Subcutaneous abdominal adipose tissue (tissue), 5 donors: Measurements from ENCODE around the gene CCDC30.

Experiments
- H3K27ac ChIP-seq: one replicate; pipeline ENCODE4 v1.7.0; 2013; ENCODE audit warnings: low read depth, mild to moderate bottlenecking, inconsistent platforms, low read length, moderate library complexity
- H3K27me3 ChIP-seq, 5 donors: one replicate each; pipeline ENCODE4 v1.7.0; 2013; ENCODE audit warnings: low read length in 5 of 5, inconsistent platforms in 1 of 5; ENCODE audit not compliant: control insufficient read depth in 5 of 5, insufficient read depth in 4 of 5
- H3K36me3 ChIP-seq, 5 donors: one replicate each; pipeline ENCODE4 v1.7.0; 2013; ENCODE audit warnings: low read length in 5 of 5; ENCODE audit not compliant: control insufficient read depth in 5 of 5, insufficient read depth in 5 of 5
- H3K4me1 ChIP-seq, 5 donors: one replicate each; pipeline ENCODE4 v1.7.0; 2013; ENCODE audit warnings: low read length in 5 of 5, mild to moderate bottlenecking in 3 of 5, moderate library complexity in 1 of 5; ENCODE audit not compliant: control insufficient read depth in 5 of 5, insufficient read depth in 5 of 5
- H3K4me3 ChIP-seq, 5 donors: one replicate each; pipeline ENCODE4 v1.7.0; 2013; ENCODE audit warnings: low read length in 5 of 5, low read depth in 1 of 5
- H3K9ac ChIP-seq, 5 donors: one replicate each; pipeline ENCODE4 v1.7.0; 2013; ENCODE audit warnings: low read length in 5 of 5, mild to moderate bottlenecking in 4 of 5, moderate library complexity in 3 of 5
- H3K9me3 ChIP-seq, 5 donors: one replicate each; pipeline ENCODE4 v1.7.0; 2013; ENCODE audit warnings: low read length in 5 of 5; ENCODE audit not compliant: control insufficient read depth in 5 of 5
- donor health status: healthy.
- donor health status: healthy.
- donor health status: healthy.
- donor health status: healthy.
- donor health status: healthy.

CCDC30 gene

GRCh38 chr1:42692461-42692860, 229.4 kb downstream of the CCDC30 start:
- Histone ChIP-seq H3K9me3 (no peaks in the 10 kb centered on the region), H3K9ac (peak overlapping the region in 2 of 5 donors; percentile 35 to 44), H3K27ac (no peak overlapping the region), H3K4me1 (peaks cover 0 to 41% (median 34%) of the 10 kb centered on the region in 5 donors), H3K27me3 (no peaks in the 10 kb centered on the region), H3K36me3 (peaks cover 16 to 36% (median 23%) of the 10 kb centered on the region in 5 donors), H3K4me3 (no peak overlapping the region)

GRCh38 chr1:42692911-42693310, 229.8 kb downstream of the CCDC30 start:
- Histone ChIP-seq H3K27me3 (no peaks in the 10 kb centered on the region), H3K36me3 (peaks cover 21 to 39% (median 24%) of the 10 kb centered on the region in 5 donors), H3K4me1 (peaks cover 0 to 38% (median 30%) of the 10 kb centered on the region in 5 donors), H3K27ac (no peak overlapping the region), H3K9me3 (no peaks in the 10 kb centered on the region), H3K4me3 (no peak overlapping the region), H3K9ac (peak overlapping the region in 2 of 5 donors; percentile 35 to 44)

GRCh38 chr1:42698081-42698813, 235.2 kb downstream of the CCDC30 start:
- Histone ChIP-seq H3K4me3 (no peak overlapping the region), H3K36me3 (peaks cover 54 to 88% (median 70%) of the 10 kb centered on the region in 5 donors), H3K27ac (no peak overlapping the region), H3K9ac (no peak overlapping the region), H3K4me1 (no peaks in the 10 kb centered on the region), H3K27me3 (no peaks in the 10 kb centered on the region), H3K9me3 (no peaks in the 10 kb centered on the region)

DNA sequence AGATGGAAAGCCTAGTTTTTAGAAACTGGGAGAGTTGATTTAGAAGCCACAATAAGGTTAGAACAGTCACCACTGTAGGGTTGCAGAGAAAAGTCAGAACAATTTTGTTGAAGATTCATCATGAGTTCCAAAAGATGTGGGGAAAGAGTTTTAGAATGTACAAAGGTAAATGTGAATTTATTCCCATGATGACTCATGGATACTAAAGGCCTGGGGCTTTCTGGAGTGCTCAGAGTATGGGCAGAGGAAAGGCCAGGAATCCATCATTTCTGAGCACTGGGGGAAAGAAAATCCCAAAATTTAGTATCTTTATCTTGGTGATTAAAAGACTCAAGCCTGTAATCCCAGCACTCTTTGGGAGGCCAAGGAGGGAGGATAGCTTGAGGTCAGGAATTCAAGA, 236.9 kb downstream of the CCDC30 start:
- Histone ChIP-seq H3K36me3 (peaks cover 58 to 96% (median 82%) of the 10 kb centered on the region in 5 donors), H3K4me1 (no peaks in the 10 kb centered on the region), H3K9me3 (no peaks in the 10 kb centered on the region), H3K27ac (no peak overlapping the region), H3K27me3 (no peaks in the 10 kb centered on the region), H3K9ac (no peak overlapping the region), H3K4me3 (no peak overlapping the region)

DNA sequence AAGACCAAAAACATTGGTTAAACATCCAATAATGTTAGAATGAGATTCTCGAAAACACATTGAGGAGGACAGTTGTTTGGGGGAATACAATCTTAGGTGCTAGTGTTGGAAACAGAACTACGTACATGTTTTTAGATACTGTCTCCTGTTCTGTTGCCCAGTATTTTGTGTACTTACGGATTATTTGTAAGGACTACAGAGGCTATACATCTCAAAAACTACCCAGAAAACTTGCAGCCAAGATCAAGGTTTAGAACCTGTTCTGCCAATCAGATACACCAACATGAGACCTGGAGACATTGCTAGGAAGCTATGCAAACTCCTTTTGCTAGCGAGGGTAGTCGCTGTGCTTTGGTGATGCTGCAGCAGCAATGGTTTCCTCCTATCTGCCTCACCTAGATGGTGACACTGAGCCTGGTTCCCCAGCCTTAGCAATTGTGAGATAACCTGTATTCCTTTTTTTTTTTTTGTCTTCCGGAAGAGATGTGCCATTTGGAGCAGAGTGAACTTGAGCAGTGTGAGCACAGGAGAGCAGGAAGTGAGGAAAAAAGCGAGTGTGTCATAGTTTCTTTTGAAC, 240.9 kb downstream of the CCDC30 start:
- Histone ChIP-seq H3K36me3 (peaks cover 45 to 78% (median 66%) of the 10 kb centered on the region in 5 donors), H3K4me3 (no peak overlapping the region), H3K4me1 (no peaks in the 10 kb centered on the region), H3K9me3 (no peaks in the 10 kb centered on the region), H3K9ac (no peak overlapping the region), H3K27ac (no peak overlapping the region), H3K27me3 (no peaks in the 10 kb centered on the region)
